Omental fat pad (tissue), 4 donors: ENCODE measurements around the gene DDRGK1. TPM values are rescaled to one million over a fixed set of nuclear protein-coding genes. Genes with fewer than 3 reads are reported as not detected.
A peak's percentile ranks its signal among the peaks of the same experiment; 100 is the strongest.

Experiments
- ATAC-seq: fragments of 150-250 bp; one replicate; pipeline ENCODE4 v1.9.1; 2016; ENCODE audit warnings: mild to moderate bottlenecking, moderate library complexity; ENCODE audit not compliant: low FRiP score
- DNase-seq: peaks from one replicate; pipeline ENCODE4 v3.0.0-alpha.2; 2019; ENCODE audit warnings: low spot score
- total RNA-seq, 4 donors: library from RNA; depleted of rRNA; stranded (reverse); fragments of >200 nt; gene quantifications; one replicate each; pipeline ENCODE4 v1.1.0, GENCODE V29; 2016
- TF ChIP-seq, protein P1 (sequence below), 3 donors: fragments of 450-650 bp; IDR thresholded peaks; one replicate each; pipeline ENCODE4 v1.5.1; 2016 to 2017; ENCODE audit warnings: antibody characterized with exemption in 3 of 3, mild to moderate bottlenecking in 3 of 3, moderate library complexity in 2 of 3

The DDRGK1 gene
- total RNA-seq, 4 donors from 2014 or later, result 61.5 to 76.5 (median 68.2) TPM

DNA sequence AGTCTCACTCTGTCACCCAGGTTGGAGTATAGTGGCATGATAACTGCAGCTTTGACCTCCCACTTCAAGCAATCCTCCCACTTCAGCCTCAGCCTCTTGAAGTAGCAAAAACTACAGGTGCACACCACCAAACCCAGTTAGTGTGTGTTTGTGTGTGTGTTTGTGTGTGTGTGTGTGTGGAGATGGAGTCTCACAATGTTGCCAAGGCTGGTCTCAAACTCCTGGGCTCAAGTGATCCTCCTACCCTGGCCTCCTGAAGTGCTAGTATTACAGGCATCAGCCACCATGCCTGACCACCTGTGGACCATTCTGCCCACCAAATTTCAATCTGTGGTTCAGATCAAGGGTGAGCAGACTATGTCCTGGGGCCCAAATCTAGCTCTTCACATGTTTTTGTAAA lies 53.6 kb downstream of the DDRGK1 start:
- DNase-seq, result no peak
- ATAC-seq, result no peak
- TF ChIP-seq, protein P1, sequence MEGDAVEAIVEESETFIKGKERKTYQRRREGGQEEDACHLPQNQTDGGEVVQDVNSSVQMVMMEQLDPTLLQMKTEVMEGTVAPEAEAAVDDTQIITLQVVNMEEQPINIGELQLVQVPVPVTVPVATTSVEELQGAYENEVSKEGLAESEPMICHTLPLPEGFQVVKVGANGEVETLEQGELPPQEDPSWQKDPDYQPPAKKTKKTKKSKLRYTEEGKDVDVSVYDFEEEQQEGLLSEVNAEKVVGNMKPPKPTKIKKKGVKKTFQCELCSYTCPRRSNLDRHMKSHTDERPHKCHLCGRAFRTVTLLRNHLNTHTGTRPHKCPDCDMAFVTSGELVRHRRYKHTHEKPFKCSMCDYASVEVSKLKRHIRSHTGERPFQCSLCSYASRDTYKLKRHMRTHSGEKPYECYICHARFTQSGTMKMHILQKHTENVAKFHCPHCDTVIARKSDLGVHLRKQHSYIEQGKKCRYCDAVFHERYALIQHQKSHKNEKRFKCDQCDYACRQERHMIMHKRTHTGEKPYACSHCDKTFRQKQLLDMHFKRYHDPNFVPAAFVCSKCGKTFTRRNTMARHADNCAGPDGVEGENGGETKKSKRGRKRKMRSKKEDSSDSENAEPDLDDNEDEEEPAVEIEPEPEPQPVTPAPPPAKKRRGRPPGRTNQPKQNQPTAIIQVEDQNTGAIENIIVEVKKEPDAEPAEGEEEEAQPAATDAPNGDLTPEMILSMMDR (IDR thresholded peaks at IDR 0.05), result no peak

DNA sequence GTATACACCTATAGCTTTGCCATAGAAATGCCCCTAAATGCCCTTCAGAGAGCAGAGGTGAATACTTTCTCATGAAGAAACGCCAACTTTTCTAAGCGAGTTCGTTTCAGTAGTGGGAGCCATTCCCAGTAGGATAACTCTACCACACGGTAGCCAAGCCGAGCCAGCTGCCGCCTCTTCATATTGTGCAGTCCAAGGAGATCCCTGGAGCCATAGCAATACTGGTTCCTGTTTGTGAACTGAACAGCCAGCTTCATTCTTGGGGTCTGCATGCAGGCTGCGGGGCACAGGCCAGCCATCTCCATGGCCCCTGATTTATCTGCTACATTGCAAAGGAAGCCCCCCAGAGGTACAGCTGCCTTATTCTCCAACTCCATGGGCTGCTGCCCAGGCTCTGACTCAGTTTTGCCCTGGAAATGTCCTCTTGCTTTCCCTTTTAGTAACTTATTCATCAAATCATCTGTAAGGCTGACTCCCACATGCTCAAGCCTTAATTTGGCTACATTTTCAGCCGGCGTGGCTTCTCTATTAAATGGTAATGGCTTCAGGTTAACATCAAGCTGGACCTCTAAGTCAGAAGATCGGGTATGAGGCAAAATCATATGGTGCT lies 57.6 kb downstream of the DDRGK1 start:
- DNase-seq (no peak), ATAC-seq (peak; percentile 55)
- TF ChIP-seq, protein P1 (IDR thresholded peaks at IDR 0.05), result no peak

DNA sequence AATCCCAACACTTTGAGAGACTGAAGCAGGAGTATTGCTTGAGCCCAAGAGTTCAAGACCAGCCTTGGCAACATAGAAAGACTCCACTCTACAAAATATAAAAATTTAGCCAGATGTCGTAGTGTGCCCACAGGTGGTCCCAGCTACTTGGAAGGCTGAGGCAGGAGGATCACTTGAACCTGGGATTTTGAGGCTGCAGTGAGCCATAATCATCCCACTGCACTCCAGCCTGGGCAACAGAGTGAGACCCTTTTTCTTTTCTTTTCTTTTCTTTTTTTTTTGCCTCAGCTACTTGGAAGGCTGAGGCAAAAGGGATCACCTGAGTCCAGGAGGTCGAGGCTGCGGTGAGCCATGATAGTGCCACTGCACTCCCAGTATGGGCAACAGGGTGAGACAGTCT lies 62.7 kb downstream of the DDRGK1 start:
- TF ChIP-seq, protein P1 (IDR thresholded peaks at IDR 0.05), result no peak
- no peak for ATAC-seq
- DNase-seq, result no peak

Other genes starting within 250 kb of the DDRGK1 start
- gene GNRH2, start 161.1 kb downstream of the DDRGK1 start, total RNA-seq, result not detected
- gene MRPS26, start 158.6 kb downstream of the DDRGK1 start, total RNA-seq, result 10 to 100 TPM; 35.5 to 43.2 (median 37.7) TPM
- gene OXT, start 133.1 kb downstream of the DDRGK1 start, total RNA-seq, result not detected
- gene AVP, start 120.0 kb downstream of the DDRGK1 start, total RNA-seq, result not detected
- gene FASTKD5, start 44.8 kb downstream of the DDRGK1 start, total RNA-seq, result 10 to 100 TPM; 14.9 to 24.6 (median 17.0) TPM
- gene UBOX5, start 44.8 kb downstream of the DDRGK1 start, total RNA-seq, result 1 to 10 TPM; 4.6 to 6.4 (median 5.6) TPM
- 1 to 10 TPM; 5.5 to 8.5 (median 8.0) TPM for gene LZTS3, start 31.1 kb downstream of the DDRGK1 start, total RNA-seq
- 10 to 100 TPM; 32.0 to 42.9 (median 35.7) TPM for gene ITPA, start 4.8 kb upstream of the DDRGK1 start, total RNA-seq
- gene SLC4A11, start 34.5 kb upstream of the DDRGK1 start, total RNA-seq, result 1 to 10 TPM in 2 of 4 donors, under 1 TPM in 2; 0.74 to 1.7 (median 0.95) TPM
- 10 to 100 TPM; 18.5 to 34.4 (median 25.6) TPM for gene DNAAF9, start 203.0 kb upstream of the DDRGK1 start, total RNA-seq